NCI-H128 (cell line): ENCODE results near the gene OSBPL10.

Source experiments
- DNase-seq: peaks from one replicate; lab custom pipeline; 2025; ENCODE audit not compliant: unreplicated experiment; lab: John Stamatoyannopoulos, UW

OSBPL10 gene

DNA sequence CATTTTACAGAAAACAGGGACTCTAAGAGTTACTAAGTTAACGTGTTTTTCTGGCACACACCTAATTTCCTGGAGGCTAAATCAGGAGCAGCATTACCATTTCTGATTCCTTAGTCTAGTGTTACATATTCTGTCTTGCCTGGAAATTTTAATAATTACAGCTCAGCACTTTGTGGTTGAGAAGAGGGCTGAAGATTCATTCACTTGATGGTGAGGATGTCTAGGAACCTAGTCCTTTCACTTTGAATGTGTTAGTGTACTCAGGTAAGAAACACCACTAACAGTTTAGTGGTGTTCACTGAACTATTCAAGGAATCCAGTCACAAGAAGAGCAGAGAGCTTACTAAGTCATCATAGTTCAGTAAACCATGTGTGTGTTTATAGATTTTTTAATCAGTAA is 345.5 kb downstream of the OSBPL10 start:
- DNase-seq = no peak

GRCh38 chr3:31634476-31634875 is 346.6 kb downstream of the OSBPL10 start:
- DNase-seq = no peak

- no peak for DNase-seq
Measured at GRCh38 chr3:31629054-31629453, 352.0 kb downstream of the OSBPL10 start.

DNA sequence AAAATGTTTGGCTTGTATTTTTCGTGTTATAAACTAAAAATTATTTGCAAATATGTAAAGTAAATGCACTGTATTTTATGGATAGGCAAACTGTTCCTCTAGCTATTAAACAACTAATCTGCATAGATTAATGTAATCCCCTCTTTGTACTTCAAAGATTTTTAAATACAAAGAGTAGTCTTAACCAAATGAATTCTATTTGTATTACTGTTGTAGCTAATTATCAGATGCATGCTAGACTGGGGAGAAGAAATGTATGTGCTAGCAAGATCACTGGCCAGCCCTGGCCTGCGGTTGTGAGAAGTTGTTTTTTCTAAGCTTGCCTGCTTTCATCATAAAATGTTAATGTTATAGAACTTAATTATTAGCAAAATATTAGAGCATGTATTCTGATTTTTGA is 355.7 kb downstream of the OSBPL10 start:
- DNase-seq = no peak

DNA sequence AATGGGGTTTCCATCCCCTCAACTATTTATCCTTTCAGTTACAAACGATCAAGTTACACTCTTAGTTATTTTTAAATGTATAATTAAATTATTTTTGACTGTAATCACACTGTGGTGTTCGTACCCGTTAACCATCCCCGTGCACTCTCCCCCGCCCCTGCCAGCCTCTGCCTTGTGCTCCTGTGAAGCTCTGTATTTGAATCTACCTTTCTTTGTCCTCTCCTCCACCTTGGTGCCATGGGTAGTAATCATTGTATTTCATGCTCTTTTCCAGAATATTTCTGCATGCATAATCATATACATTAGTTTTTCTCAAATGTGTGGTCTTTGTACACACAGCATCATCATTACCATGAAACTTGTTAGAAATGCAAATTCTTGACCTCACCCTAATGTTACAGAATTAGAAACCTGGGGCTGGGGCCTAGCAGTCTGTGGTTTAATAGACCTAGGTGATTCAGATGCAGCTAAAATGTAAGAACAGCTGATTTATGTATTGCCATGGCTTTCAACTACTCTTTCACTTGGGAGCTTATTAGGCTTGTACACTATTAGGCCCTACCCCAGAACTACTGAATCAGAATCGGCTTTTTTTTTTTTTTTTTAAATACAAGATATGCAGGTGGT is 356.9 kb downstream of the OSBPL10 start:
- DNase-seq = no peak

GRCh38 chr3:31622636-31623288 is 358.3 kb downstream of the OSBPL10 start:
- DNase-seq = no peak

GRCh38 chr3:31621314-31621713 is 359.7 kb downstream of the OSBPL10 start:
- DNase-seq = no peak

DNA sequence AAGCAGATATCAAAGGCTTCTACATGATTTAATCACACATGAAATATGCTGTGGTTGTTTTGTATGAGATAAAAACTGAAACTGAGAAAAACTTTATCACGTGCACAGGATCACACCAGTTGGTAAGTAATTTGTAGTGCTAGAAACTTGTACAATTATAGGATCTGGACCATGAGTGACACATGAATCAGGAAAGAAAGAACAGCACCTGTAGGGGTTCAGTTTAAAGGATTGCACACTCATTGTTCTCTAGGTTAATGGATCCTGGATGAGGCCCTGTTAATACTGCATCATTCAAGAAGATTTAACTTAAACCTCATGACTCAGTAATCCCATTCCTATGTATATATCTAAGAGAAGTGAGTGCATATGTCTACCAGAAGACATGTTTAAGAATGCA is 360.4 kb downstream of the OSBPL10 start:
- no peak for DNase-seq

DNA sequence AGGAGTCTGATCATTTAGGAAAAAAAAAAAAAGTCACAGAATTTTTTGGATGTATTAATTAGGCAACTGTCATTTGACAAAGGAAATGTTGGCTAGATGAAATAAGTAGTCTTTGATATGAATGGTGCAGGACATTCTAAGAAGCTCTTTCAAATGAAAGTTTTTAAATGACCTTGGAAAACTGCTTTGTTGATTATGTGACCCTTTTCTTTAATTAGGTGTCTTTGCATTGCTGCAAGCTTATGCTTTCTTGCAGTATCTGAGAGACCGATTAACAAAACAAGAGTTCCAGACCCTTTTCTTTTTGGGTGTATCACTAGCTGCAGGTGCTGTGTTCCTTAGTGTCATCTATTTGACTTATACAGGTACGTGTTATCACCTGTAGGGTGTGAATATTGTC is 364.4 kb downstream of the OSBPL10 start:
- DNase-seq = no peak

DNA sequence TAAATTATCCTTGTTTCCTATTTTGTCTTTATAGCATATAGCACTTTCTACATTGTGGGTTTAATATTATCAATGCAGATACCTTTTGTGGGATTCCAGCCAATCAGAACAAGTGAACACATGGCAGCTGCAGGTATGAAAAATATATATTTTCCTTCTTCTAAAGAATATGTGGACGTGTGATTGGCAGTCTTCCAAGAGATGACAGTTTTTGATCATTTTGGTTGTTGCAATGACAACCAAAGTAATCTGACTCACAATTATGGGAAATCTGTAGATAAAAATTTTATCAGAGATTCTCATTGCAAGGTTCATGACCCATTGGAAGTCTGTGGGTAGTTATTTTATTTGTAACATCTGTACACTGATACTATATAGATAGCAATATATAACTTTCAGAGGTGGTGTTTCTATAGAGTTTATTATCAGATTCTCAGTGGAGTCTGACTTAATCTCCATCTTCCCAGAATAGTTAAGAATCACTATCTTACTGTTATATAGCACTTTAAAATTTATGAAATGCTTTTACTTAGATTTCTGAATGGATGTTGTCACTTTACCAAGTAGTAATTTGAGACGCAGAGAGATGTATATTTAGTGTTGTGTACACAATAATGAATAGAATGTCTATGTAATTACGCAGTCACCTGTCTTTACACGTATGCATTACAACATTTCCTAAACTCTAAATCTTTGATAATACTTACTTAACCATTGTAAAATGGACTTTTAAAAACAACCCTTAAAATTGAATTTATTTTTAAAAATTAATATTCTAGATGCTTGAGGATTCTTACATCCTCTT is 365.8 kb downstream of the OSBPL10 start:
- DNase-seq = no peak

DNA sequence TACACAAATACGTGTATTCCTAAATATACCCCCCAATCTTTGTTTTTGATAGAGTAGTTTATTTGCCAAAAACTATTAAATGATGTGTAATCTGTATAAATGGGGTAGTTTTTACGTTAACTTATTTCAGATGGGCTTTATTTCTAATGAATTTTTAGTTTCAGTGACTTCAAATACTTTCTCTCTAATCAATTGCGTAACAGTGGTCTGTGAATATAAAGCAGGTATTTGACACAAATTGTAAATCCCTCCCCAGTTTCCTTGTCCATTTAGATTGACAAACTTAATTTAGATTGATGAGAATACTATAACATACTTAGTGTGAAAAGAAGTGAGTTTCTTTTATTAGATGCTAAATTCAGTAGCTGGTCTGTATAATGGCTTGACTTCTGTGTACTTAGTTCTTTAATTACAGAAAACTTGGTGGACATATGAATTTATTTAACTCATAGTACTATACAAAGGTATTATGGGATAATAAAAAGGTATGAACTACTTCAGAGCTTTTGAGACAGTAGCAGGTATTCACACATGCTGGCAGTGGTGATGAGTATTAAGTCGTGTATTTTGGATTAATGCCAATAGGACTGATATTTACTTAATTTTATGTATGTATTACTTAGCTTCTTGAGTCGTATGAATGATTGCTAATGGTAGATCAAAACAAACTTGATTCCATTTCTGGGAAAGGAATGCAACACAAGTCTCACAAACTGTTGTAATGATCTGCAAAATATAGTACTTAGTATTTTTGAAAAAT is 366.7 kb downstream of the OSBPL10 start:
- DNase-seq = no peak

DNA sequence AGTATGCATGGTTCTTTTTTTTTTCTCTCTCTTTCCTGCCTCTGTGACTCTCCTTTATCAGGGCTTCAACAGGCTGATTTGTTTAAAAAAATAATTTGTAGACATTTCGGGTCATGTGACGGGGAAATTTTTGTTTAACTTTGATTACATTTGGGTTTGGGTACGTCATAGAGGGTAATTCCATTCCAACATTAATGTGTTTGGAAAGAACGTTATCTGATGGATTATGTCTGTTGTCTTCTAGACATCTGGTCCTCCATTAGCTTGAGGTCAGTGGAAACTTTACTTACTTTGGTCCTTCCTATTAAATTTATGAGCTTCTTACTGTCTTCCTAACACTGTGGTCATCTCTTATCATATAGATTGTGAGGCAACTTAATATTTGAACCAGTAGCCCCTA is 367.4 kb downstream of the OSBPL10 start:
- no peak for DNase-seq

DNA sequence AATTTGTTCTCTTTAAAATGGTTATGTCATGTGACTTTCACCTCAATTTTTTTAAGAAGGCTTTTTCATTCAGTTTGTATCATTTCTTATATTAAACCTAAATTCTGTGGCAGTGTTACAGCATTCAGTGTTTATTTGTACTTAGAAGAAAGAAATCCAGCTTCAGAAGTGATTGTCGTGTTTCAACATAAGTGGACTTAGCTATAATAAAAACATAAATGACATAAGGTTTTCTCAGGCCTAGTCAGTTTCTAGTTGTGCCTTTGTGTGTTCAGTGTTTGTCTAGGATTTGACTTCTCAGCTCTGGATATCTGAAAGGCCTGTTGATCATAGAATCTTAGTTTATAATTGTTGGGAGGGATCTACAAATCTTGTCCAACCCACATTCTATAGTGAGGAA is 367.9 kb downstream of the OSBPL10 start:
- no peak for DNase-seq
